BJ (cell line): Measurements from ENCODE around the gene ARID5B. TPM values are rescaled to one million over a fixed set of nuclear protein-coding genes. Genes with fewer than 3 reads are reported as not detected.
"Not testable (repeated sequence)": the region's sequence is repeated elsewhere in the genome, so short reads cannot be mapped to it uniquely, and the experiment has no call there.

ENCODE experiments used
- CTCF ChIA-PET: fragments of 350-600 bp; formaldehyde crosslinking; extraction: SDS; loops from one replicate; lab custom pipeline; 2021; ENCODE audit warnings: antibody characterized with exemption, inconsistent platforms; lab: Yijun Ruan, JAX
- POLR2A ChIA-PET: fragments of 300-600 bp; sonication (Branson Sonifier 250); formaldehyde crosslinking; extraction: SDS; loops from one replicate; lab custom pipeline; 2021; ENCODE audit warnings: antibody characterized with exemption; lab: Charles Lee
- DNase-seq: peaks from one replicate; pipeline ENCODE4 v3.0.0-alpha.2; 2011; ENCODE audit warnings: low read depth
- H3K27me3 ChIP-seq: 2 replicates; pipeline ENCODE4 v1.6.0; 2011; ENCODE audit warnings: low read length; ENCODE audit not compliant: control insufficient read depth, insufficient read depth
- H3K36me3 ChIP-seq: 2 replicates; pipeline ENCODE4 v1.5.1; 2011; ENCODE audit warnings: low read length; ENCODE audit not compliant: control insufficient read depth, insufficient read depth
- H3K4me3 ChIP-seq: 2 replicates; pipeline ENCODE4 v1.5.1; 2011; ENCODE audit warnings: low read depth, mild to moderate bottlenecking, control low read depth, low read length
- polyA plus RNA-seq: library from polyadenylated mRNA; depleted of rRNA; stranded (reverse); fragments of >200 nt; gene quantifications from 2 replicates; pipeline ENCODE4 v1.2.3, GENCODE V29; 2011
- TF ChIP-seq, protein P1 (sequence below): IDR thresholded peaks from 2 replicates; pipeline ENCODE4 v1.5.1; 2011; ENCODE audit warnings: low read depth, mild to moderate bottlenecking, control low read depth, inconsistent platforms, low read length, moderate library complexity; ENCODE audit not compliant: insufficient read depth

The ARID5B gene
- polyA plus RNA-seq, 1 experiment = 73.8 TPM

DNA sequence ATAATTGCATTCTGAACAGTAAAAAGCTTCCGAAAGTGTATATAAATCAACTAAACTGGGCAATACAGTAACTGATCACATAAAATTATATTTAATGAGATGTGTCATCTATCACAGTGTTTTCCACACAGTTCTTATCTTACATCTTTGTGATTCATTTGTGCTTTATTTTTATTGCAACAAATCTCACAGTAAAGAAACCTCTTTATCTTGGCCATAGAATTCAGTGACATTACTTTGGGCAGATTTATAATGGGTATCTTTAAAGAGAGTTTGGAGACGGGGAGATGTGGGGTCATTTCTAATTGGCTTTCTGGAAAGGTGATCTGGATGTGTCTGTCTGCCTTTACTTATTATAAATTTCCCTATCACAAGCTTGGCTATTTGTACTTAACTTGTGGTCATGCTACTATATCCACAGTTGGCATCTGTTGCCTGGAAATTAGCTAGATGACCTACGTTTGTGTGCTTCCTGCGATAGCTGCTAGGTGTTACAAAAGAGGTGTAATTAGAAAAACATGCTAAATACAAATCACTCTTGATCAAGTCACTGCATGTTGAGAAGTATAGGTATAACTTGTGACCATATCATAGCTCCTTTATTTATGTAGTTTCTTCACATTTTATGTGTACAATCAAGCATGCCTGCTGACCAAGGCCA lies 123.8 kb downstream of the ARID5B start:
- DNase-seq = no peak
- ChIA-PET POLR2A (no interaction called here), CTCF (interaction anchor here (1.0 to 3.0 kb wide), 8 partner anchors 11 to 274 kb away, joined by 3 to 15 read pairs (median 4); partner anchors contain the start of gene ARID5B)
- H3K36me3 ChIP-seq = peaks cover 2% of the 10 kb centered on the region; the same call in 1 of the 2 replicates
- H3K4me3 ChIP-seq = no peak overlapping the region
- TF ChIP-seq, protein P1, sequence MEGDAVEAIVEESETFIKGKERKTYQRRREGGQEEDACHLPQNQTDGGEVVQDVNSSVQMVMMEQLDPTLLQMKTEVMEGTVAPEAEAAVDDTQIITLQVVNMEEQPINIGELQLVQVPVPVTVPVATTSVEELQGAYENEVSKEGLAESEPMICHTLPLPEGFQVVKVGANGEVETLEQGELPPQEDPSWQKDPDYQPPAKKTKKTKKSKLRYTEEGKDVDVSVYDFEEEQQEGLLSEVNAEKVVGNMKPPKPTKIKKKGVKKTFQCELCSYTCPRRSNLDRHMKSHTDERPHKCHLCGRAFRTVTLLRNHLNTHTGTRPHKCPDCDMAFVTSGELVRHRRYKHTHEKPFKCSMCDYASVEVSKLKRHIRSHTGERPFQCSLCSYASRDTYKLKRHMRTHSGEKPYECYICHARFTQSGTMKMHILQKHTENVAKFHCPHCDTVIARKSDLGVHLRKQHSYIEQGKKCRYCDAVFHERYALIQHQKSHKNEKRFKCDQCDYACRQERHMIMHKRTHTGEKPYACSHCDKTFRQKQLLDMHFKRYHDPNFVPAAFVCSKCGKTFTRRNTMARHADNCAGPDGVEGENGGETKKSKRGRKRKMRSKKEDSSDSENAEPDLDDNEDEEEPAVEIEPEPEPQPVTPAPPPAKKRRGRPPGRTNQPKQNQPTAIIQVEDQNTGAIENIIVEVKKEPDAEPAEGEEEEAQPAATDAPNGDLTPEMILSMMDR = no peak
- no peaks in the 10 kb centered on the region for H3K27me3 ChIP-seq

DNA sequence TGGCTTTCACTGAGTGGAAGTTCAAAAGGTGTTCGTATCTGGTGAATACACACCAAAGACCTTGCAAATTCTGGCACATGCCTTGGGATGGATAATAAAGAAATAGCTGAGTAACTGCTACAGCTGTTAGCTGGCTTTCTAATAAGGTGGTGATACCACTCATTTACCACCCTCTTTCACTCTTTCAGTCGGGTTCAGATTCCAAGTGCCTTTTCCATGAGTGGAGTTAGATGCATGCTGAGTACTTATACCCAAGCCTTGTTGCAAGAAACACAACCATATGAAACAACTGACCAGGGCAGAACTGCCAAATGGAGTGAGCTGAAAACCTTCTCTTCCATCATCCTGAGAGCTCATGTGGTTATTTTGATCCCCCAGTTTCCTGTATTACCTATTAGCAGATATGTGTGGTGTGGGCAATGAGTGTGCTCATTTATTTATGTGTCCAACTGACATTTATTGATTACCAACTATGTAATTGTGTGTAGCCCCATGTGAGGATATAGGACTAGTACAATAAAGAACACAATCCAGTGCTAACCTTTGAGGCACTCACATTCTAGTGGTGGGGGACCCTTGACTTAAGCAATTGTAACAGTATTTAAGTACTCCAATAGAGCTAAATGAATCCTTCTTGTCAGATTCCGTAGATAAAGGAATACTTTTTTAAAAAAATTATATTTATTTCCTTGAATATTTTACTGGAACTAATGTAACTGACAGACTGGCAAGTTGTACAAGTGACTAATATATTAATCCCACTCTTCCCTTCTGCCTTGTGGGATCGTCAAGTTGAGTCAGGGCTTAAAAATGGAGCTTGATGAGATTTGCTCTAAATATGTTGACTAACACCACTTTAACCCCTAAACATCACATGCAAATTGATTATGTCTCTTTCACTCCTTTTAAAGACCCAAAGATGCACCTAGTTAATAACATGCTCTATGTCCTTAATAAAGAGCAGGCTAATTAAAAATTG lies 124.7 kb downstream of the ARID5B start:
- no peaks in the 10 kb centered on the region for H3K27me3 ChIP-seq
- TF ChIP-seq, protein P1 = no peak
- ChIA-PET POLR2A (interaction anchor here (0.6 kb wide), 1 partner anchor 124 kb away, joined by 3 read pairs; no protein-coding TSS in a partner anchor), CTCF (interaction anchor here (0.5 to 3.0 kb wide), 8 partner anchors 11 to 275 kb away, joined by 3 to 15 read pairs (median 4); partner anchors contain the start of gene ARID5B)
- DNase-seq = no peak
- peaks cover 2% of the 10 kb centered on the region; the same call in 1 of the 2 replicates for H3K36me3 ChIP-seq
- no peak overlapping the region for H3K4me3 ChIP-seq

DNA sequence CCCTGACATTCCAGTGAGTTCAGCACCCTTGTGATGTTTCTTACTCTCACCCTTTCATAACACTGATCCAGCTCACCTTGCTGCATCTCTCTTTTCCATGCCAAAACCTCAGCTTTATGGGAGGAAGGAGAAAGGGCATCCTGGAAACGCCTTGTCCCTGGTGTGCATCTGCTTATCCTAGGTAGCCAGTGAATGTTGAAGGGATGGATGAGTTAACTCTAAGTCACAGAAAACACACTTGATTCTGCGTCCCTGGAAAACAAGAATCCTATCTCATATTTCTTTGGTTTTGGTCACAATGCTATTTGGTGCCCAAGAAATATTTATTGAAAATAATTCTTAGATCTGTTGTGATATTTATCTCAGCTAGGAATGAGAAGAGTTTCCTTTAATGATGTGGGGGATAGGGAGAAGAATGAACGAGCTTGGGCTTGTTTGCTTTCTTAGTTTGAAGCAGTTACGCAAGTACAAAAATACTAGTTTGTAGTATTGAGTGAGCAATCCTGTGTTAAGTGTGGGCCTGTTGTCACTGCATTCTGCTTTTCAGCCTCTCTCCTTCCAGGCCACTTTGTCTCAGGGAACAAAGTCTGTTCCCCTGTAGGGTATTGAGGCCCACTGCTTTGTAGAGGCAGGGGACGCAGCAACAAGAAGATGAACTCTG lies 126.5 kb downstream of the ARID5B start:
- TF ChIP-seq, protein P1 = no peak
- H3K27me3 ChIP-seq = no peaks in the 10 kb centered on the region
- no peak overlapping the region for H3K4me3 ChIP-seq
- no peak for DNase-seq
- ChIA-PET POLR2A (interaction anchor here (0.8 kb wide), 1 partner anchor 84 kb away, joined by 3 read pairs; no protein-coding TSS in a partner anchor), CTCF (no interaction called here)
- H3K36me3 ChIP-seq = no peaks in the 10 kb centered on the region; the same call in 1 of the 2 replicates

DNA sequence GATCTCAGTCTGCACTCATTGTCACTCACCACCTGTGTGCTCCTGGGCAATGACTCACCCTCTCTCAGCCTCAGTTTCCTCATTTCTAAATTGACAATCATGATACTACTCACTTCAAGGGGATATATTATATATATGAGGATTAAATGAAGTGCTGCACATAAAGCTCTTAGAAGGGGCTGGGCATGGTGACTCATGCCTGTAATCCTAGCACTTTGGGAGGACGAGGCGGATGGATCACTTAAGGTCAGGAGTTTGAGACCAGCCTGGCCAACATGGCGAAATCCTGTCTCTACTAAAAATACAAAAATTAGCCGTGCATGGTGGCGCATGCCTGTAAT lies 127.0 kb downstream of the ARID5B start:
- POLR2A ChIA-PET = interaction anchor here (0.8 kb wide), 1 partner anchor 84 kb away, joined by 3 read pairs; no protein-coding TSS in a partner anchor
- H3K36me3 ChIP-seq, DNase-seq, H3K4me3 ChIP-seq, H3K27me3 ChIP-seq: not testable (repeated sequence)
- CTCF ChIA-PET = interaction anchor here (0.6 kb wide), 1 partner anchor 351 kb away, joined by 3 read pairs; no protein-coding TSS in a partner anchor

DNA sequence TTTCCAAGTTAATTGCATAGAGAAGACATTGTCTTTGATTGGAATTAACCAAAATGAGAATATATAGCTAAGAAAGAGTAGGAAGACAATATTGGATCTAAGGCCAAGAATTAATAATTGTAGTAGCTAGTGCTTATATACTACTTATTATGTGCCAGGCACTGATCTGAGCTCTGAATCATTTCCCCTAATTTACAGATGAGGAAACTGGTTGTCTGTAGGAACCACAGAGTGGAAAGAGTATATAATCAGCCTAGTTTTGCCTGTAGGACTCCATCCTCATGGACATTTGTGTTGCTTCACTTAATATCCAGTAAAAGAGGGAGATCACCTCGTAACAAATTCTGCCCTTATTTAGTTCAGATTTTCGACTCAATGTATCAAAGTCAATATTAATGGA lies 127.9 kb downstream of the ARID5B start:
- CTCF ChIA-PET = no interaction called here
- POLR2A ChIA-PET = no interaction called here

More for the DNA sequence above, 127.9 kb downstream of the ARID5B start:
- no peaks in the 10 kb centered on the region for H3K27me3 ChIP-seq
- DNase-seq = no peak
- no peaks in the 10 kb centered on the region; the same call in 1 of the 2 replicates for H3K36me3 ChIP-seq
- TF ChIP-seq, protein P1 = no peak
- H3K4me3 ChIP-seq = no peak overlapping the region
